Testis (tissue), 3 donors: ENCODE results near the gene FBXL15. TPM values are rescaled to one million over a fixed set of nuclear protein-coding genes. Genes with fewer than 3 reads are reported as not detected.

ENCODE experiments used
- DNase-seq: peaks from one replicate; pipeline ENCODE4 v3.0.0-alpha.2; 2019
- H3K27ac ChIP-seq, 2 donors: fragments of 200-600 bp; sonication (generic); one replicate each; pipeline ENCODE4 v1.5.1; 2019
- H3K27me3 ChIP-seq: fragments of 200-600 bp; sonication (generic); one replicate; pipeline ENCODE4 v1.5.1; 2019
- H3K36me3 ChIP-seq: fragments of 200-600 bp; sonication (generic); one replicate; pipeline ENCODE4 v1.5.1; 2017; ENCODE audit warnings: low read depth; ENCODE audit errors: missing control alignments
- H3K4me1 ChIP-seq: fragments of 200-600 bp; sonication (generic); one replicate; pipeline ENCODE4 v1.5.1; 2019
- H3K4me3 ChIP-seq, 2 donors: fragments of 200-600 bp; sonication (generic); one replicate each; pipeline ENCODE4 v1.5.1; 2017 to 2019
- H3K9me3 ChIP-seq: fragments of 200-600 bp; sonication (generic); one replicate; pipeline ENCODE4 v1.5.1; 2017
- POLR2A ChIP-seq: fragments of 450-650 bp; IDR thresholded peaks from one replicate; pipeline ENCODE4 v1.6.1; 2017; ENCODE audit warnings: antibody characterized with exemption, mild to moderate bottlenecking, moderate library complexity
- WGBS, 2 donors: methylation state at CpG; one replicate each; pipeline ENCODE4 v1.1.5; 2018; 5-methylcytosine and 5-hydroxymethylcytosine counted together
- intact Hi-C: fragments of 100-400 bp; cut with DNase I; formaldehyde crosslinking; loops from one replicate; pipeline ENCODE4 v1.15.1; 2023; ENCODE audit warnings: low total_unique reads
- polyA plus RNA-seq: library from polyadenylated mRNA; stranded (reverse); fragments of 350-450 nt; fragmentation: Illumina TruSeq; extraction: RNeasy Lipid Tissue Mini Kit (QIAGEN cat#74804); gene quantifications from one replicate; pipeline ENCODE4 v1.2.3, GENCODE V29; 2014; ENCODE audit warnings: low read depth, low replicate concordance; ENCODE audit not compliant: insufficient read depth
- total RNA-seq, 2 donors: library from RNA; depleted of rRNA; stranded (reverse); fragments of >200 nt; gene quantifications; one replicate each; pipeline ENCODE4 v1.2.3, GENCODE V29; 2016
- TF ChIP-seq, protein P1 (sequence below), 3 experiments: fragments of 450-650 bp in 2 of 3; fragments of 200-600 bp in 1 of 3; sonication (generic) in 1 of 3; IDR thresholded peaks; one replicate each; pipeline ENCODE4 v1.5.1; 2016 to 2019; ENCODE audit warnings: antibody characterized with exemption in 3 of 3, mild to moderate bottlenecking in 2 of 3, moderate library complexity in 1 of 3

Gene FBXL15
- total and polyA plus RNA-seq, 3 donors from 2014 or later: 9.2 to 32.2 (median 28.9) TPM

DNA sequence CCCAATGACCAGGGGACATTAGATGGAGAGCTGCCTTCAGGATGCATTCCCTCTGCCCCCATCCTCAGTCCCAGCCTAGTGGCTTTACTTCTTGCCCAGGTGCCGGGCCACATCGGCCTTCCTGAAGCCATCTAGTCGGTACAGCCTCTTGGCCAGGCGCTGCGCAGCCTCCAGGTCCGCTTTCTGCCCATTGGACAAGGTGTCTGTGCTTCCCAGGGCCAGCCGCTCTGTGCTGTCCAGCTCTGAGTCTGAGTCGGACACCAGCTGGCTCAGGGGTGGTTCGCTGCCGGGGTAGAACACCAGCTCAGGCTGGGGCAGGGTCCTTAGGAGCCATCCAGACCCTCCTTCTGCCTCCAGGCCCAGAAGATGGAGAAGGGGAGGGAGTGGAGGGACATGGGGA, 8.3 kb upstream of the FBXL15 start:
- H3K4me1 ChIP-seq: peaks cover 10% of the 10 kb centered on the region
- no peak for DNase-seq
- 84 to 90% methylated on average over 9 to 10 of the region's 10 CpGs for WGBS, 2 donors
- H3K9me3 ChIP-seq: no peaks in the 10 kb centered on the region
- intact Hi-C loops: no loop called here
- H3K36me3 ChIP-seq: no peaks in the 10 kb centered on the region
- no peaks in the 10 kb centered on the region for H3K27me3 ChIP-seq
- no peak overlapping the region for H3K4me3 ChIP-seq
- H3K27ac ChIP-seq: no peak overlapping the region
- no peak for TF ChIP-seq POLR2A
- TF ChIP-seq, protein P1, sequence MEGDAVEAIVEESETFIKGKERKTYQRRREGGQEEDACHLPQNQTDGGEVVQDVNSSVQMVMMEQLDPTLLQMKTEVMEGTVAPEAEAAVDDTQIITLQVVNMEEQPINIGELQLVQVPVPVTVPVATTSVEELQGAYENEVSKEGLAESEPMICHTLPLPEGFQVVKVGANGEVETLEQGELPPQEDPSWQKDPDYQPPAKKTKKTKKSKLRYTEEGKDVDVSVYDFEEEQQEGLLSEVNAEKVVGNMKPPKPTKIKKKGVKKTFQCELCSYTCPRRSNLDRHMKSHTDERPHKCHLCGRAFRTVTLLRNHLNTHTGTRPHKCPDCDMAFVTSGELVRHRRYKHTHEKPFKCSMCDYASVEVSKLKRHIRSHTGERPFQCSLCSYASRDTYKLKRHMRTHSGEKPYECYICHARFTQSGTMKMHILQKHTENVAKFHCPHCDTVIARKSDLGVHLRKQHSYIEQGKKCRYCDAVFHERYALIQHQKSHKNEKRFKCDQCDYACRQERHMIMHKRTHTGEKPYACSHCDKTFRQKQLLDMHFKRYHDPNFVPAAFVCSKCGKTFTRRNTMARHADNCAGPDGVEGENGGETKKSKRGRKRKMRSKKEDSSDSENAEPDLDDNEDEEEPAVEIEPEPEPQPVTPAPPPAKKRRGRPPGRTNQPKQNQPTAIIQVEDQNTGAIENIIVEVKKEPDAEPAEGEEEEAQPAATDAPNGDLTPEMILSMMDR (IDR thresholded peaks at IDR 0.05): no peak

DNA sequence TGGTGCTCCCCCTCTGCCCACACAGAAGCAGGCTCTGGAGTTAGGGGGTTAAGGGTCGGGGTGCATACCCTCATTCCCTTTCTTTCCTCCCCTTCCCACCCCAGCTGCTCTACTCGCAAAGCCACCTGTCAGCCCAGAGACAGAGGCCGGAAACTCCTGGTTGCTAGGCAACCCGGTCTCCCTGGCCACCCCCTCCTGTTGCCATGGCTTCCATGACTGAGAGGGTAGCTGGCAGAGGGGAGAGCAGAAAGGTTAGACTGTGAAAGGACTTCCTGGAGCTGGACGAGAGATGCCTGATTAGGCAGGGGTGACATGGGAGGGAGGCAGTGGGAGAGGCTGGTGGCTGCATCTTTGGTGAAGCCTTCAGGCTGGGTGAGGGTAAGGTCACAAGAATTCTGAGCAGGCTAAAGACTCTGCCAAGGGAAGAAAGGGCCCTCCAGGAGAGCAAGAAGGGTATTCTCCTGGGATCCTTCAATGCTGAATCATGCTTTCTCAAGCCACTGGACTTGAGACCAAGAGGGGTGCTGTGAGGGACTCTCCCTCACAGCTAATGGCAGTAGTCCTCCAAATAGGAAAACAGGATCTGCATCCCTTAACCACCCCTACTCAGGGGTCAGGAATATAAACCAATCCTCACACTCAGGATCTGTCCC, 7.5 kb upstream of the FBXL15 start:
- no peak for DNase-seq
- no peak overlapping the region for H3K27ac ChIP-seq
- no peaks in the 10 kb centered on the region for H3K9me3 ChIP-seq
- intact Hi-C loops: no loop called here
- peaks cover 8% of the 10 kb centered on the region for H3K4me1 ChIP-seq
- H3K4me3 ChIP-seq: no peak overlapping the region
- no peaks in the 10 kb centered on the region for H3K27me3 ChIP-seq
- 28 to 51% methylated on average over 5 of the region's 5 CpGs for WGBS, 2 donors
- no peaks in the 10 kb centered on the region for H3K36me3 ChIP-seq
- TF ChIP-seq POLR2A: no peak
- TF ChIP-seq, protein P1 (IDR thresholded peaks at IDR 0.05): no peak

DNA sequence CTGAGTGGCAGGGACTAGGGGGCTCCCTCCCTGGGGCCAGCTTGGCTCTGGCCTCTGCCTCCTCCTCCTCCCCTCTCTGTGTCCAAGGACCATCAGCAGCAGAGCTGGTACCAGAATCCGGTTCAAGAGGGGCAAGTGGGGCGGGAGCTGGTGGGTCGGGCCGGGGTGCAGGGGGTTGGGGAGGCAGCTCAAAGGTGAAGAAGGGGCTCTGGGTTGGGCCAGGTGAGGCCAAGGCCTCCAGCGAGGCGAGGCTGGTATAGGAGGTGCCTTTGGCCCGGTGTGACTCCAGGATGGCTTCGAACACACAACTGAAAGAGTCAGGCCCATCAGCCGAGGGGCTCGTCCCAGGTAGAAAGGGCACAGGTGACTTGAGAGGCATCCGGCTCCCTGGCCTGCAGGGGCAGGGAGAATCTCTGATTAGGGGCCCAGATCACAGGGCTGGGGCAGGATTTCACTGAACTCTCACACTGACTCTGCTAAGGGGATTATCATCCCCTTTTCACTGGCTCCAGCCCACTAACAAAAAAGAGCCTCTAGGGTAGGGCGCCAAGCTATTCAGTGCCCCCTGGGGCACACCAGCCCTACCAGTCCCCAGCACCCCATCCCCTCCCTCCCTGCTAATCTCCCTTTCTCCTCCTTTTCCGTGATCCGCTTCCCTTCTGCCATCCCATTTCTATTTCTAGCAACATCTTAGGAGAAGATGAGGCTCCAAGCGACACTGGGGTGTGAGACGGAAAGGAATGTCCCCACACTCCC, 6.7 kb upstream of the FBXL15 start:
- DNase-seq: no peak
- Histone ChIP-seq H3K4me1 (peaks cover 5% of the 10 kb centered on the region), H3K4me3 (no peak overlapping the region), H3K36me3 (no peaks in the 10 kb centered on the region), H3K27ac (no peak overlapping the region), H3K27me3 (no peaks in the 10 kb centered on the region), H3K9me3 (no peaks in the 10 kb centered on the region)
- 83 to 86% methylated on average over 13 to 16 of the region's 16 CpGs for WGBS, 2 donors
- TF ChIP-seq POLR2A: no peak
- intact Hi-C loops: no loop called here

DNA sequence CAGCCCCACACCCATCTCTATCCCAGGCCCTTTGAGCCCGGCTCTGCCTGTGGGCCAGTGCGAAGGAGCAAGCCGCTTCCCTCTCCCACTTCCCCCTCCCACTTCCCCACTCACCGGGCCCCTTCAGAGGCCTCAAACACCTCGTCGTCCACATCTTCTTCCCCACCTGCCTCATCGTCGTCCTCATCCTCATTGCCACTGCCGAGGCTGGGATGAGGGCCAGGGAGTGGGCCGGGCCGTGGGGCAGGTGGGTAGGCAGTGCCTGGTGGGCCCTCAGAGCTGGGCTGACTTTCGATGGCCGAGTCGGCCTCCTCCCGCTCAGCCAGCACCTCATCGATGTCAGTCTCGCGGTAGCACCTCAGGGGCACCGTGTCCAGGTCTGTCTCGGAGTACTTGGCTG, 5.9 kb upstream of the FBXL15 start:
- no peaks in the 10 kb centered on the region for H3K27me3 ChIP-seq
- no peak for TF ChIP-seq POLR2A
- TF ChIP-seq, protein P1 (IDR thresholded peaks at IDR 0.05): no peak
- H3K4me1 ChIP-seq: peaks cover 6% of the 10 kb centered on the region
- DNase-seq: no peak
- no peak overlapping the region for H3K27ac ChIP-seq
- intact Hi-C loops: no loop called here
- 57 to 60% methylated on average over 15 to 20 of the region's 20 CpGs for WGBS, 2 donors
- H3K36me3 ChIP-seq: no peaks in the 10 kb centered on the region
- no peak overlapping the region for H3K4me3 ChIP-seq
- H3K9me3 ChIP-seq: no peaks in the 10 kb centered on the region

DNA sequence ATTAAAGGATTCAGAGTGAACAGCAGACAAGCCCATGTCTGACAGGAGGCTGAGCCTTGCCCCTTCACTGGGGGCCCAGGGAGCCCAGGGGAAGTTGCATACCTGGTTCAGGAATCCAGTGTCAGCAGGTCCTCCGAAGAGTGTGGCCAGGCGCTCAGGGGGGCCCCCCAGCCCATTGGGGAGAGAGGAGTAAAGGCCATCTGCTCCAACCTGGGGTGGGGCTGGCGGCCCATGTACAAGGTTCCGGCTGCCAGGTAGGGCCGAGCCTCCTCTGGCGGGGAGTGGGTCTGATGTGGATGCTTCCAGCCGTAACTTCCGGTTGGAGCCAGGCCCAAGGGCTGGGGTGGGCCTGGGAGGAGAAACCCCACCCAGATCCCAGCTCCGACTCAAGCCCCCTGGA, 4.4 kb upstream of the FBXL15 start:
- Histone ChIP-seq H3K4me3 (no peak overlapping the region), H3K36me3 (no peaks in the 10 kb centered on the region), H3K4me1 (peaks cover 11% of the 10 kb centered on the region), H3K27ac (no peak overlapping the region), H3K27me3 (no peaks in the 10 kb centered on the region), H3K9me3 (no peaks in the 10 kb centered on the region)
- intact Hi-C loops: no loop called here
- DNase-seq: no peak
- TF ChIP-seq, protein P1 (IDR thresholded peaks at IDR 0.05): no peak
- TF ChIP-seq POLR2A: no peak
- 69 to 86% methylated on average over 2 to 9 of the region's 9 CpGs for WGBS, 2 donors
